HepG2 (cell line): Measurements from ENCODE around the gene MST1. TPM values are rescaled to one million over a fixed set of nuclear protein-coding genes. Genes with fewer than 3 reads are reported as not detected.

Experiments used
- ATF4 ChIP-seq, 2 experiments: fragments of 450-650 bp in 1 of 2; sonication (generic) in 1 of 2; formaldehyde crosslinking; IDR thresholded peaks; 2 replicates each; pipeline versions ENCODE4 v1.5.0 to v1.8.0; 2020 to 2022; ENCODE audit warnings: mild to moderate bottlenecking in 1 of 2, missing genetic modification reagents in 1 of 2
- CTCF ChIP-seq: sonication (generic); formaldehyde crosslinking; IDR thresholded peaks from 2 replicates; pipeline ENCODE4 v1.5.0; 2020; ENCODE audit warnings: mild to moderate bottlenecking, missing genetic modification reagents, moderate library complexity
- DMAP1 ChIP-seq: IDR thresholded peaks from 2 replicates; pipeline ENCODE4 v1.6.1; 2016
- HNF1A ChIP-seq, 2 experiments: sonication (generic) in 1 of 2; formaldehyde crosslinking in 1 of 2; IDR thresholded peaks; 2 replicates each; pipeline versions ENCODE4 v1.4.0 to v1.6.1; 2016 to 2020; ENCODE audit warnings: borderline replicate concordance in 1 of 2, low read depth in 1 of 2, mild to moderate bottlenecking in 1 of 2, missing genetic modification reagents in 1 of 2
- HNRNPK ChIP-seq: fragments of 200-400 bp; formaldehyde crosslinking; IDR thresholded peaks from 2 replicates; pipeline ENCODE4 v1.6.1; 2018; ENCODE audit warnings: low read length, low read depth, moderate library complexity, mild to moderate bottlenecking; ENCODE audit not compliant: poor library complexity, severe bottlenecking
- JUNB ChIP-seq: sonication (generic); formaldehyde crosslinking; IDR thresholded peaks from 2 replicates; pipeline ENCODE4 v1.8.0; 2022; ENCODE audit warnings: missing genetic modification reagents, mild to moderate bottlenecking, borderline replicate concordance
- LBX2 ChIP-seq: sonication (generic); formaldehyde crosslinking; IDR thresholded peaks from 2 replicates; pipeline ENCODE4 v1.5.0; 2020; ENCODE audit warnings: missing genetic modification reagents, mild to moderate bottlenecking, borderline replicate concordance
- MAZ ChIP-seq, 2 experiments: sonication (generic) in 1 of 2; formaldehyde crosslinking in 1 of 2; IDR thresholded peaks; 2 replicates each; pipeline versions ENCODE4 v1.5.0 to v1.6.1; 2012 to 2020; ENCODE audit warnings: low read depth in 2 of 2, mild to moderate bottlenecking in 2 of 2, borderline replicate concordance in 1 of 2, improper control_type of control experiment in 1 of 2, low read length in 1 of 2, missing genetic modification reagents in 1 of 2, moderate library complexity in 1 of 2
- MTA3 ChIP-seq: sonication (generic); formaldehyde crosslinking; IDR thresholded peaks from 2 replicates; pipeline ENCODE4 v1.4.0; 2020; ENCODE audit warnings: missing genetic modification reagents
- PHF8 ChIP-seq: sonication (generic); formaldehyde crosslinking; IDR thresholded peaks from 2 replicates; pipeline ENCODE4 v1.5.0; 2020; ENCODE audit warnings: missing genetic modification reagents
- TFDP1 ChIP-seq: IDR thresholded peaks from 2 replicates; pipeline ENCODE4 v1.6.1; 2016; ENCODE audit warnings: missing compliant biosample characterization, missing genetic modification reagents, borderline replicate concordance
- THAP7 ChIP-seq: sonication (generic); formaldehyde crosslinking; IDR thresholded peaks from 2 replicates; pipeline ENCODE4 v1.8.1; 2023; ENCODE audit warnings: mild to moderate bottlenecking, missing genetic modification reagents
- YEATS2 ChIP-seq: sonication (generic); formaldehyde crosslinking; IDR thresholded peaks from 2 replicates; pipeline ENCODE4 v1.4.0; 2020; ENCODE audit warnings: missing genetic modification reagents, borderline replicate concordance
- ZGPAT ChIP-seq: IDR thresholded peaks from 2 replicates; pipeline ENCODE4 v1.6.1; 2016; ENCODE audit warnings: mild to moderate bottlenecking
- polyA plus RNA-seq, 8 experiments: library from polyadenylated mRNA; depleted of rRNA in 3 of 8; stranded (reverse) in 7 of 8; unstranded in 1 of 8; fragments of >200 nt; fragmentation: Illumina TruSeq in 4 of 8; extraction: Trizol in 4 of 8; gene quantifications; 2 replicates each; pipeline versions ENCODE4 v1.2.1 to v1.2.3, GENCODE V29; 2011 to 2016; ENCODE audit warnings: low read depth in 4 of 8, missing spikeins in 1 of 8, mixed read lengths in 1 of 8; ENCODE audit not compliant: insufficient read depth in 1 of 8
- total RNA-seq, 5 experiments: library from RNA; depleted of rRNA; stranded (reverse); fragments of >200 nt; fragmentation: Illumina TruSeq; extraction: Trizol; gene quantifications; 2 replicates each; pipeline ENCODE4 v1.2.3, GENCODE V29; 2016; ENCODE audit warnings: low read depth in 1 of 5

MST1 gene
- total and polyA plus RNA-seq, 2 of the 13 experiments (the other 11 are each of a cell fraction or from before 2014, with no cell fraction given) = 189 to 452 TPM

GRCh38 chr3:49723628-49724551 lies 34.6 kb upstream of the MST1 start, which contains the start of gene GMPPB (continued):
- TF ChIP-seq CTCF (peak; percentile 2), PHF8 (CRISPR knock-in tag) (peak; percentile 85), DMAP1 (CRISPR knock-in tag) (peak; percentile 71), HNF1A (IDR thresholded peaks at IDR 0.05; ENCODE audit: low read depth) (no peak), HNF1A (CRISPR knock-in tag; IDR thresholded peaks at IDR 0.05; ENCODE audit: borderline replicate concordance) (no peak; the same call in 1 of the 2 replicates), ZGPAT (CRISPR knock-in tag) (peak; percentile 64; the same call in 1 of the 2 replicates), JUNB (no peak), LBX2 (CRISPR knock-in tag) (peak; percentile 80; the same call in 1 of the 2 replicates), MAZ (IDR thresholded peaks at IDR 0.05; ENCODE audit: borderline replicate concordance, low read depth, low read length) (no peak), MAZ (CRISPR knock-in tag; IDR thresholded peaks at IDR 0.05; ENCODE audit: low read depth) (peak; percentile 47; the same call in 1 of the 2 replicates), YEATS2 (CRISPR knock-in tag) (peak; percentile 85; the same call in 1 of the 2 replicates), TFDP1 (CRISPR knock-in tag) (peak; percentile 77), MTA3 (no peak), HNRNPK (peak; percentile 28), THAP7 (CRISPR knock-in tag) (peak; percentile 91), ATF4 (CRISPR knock-in tag; IDR thresholded peaks at IDR 0.05) (peak in 1 of 2 experiments; percentile 51; a peak in 2 of 4 replicates)
